K562 (cell line): ENCODE measurements around the gene CYSTM1. TPM values are rescaled to one million over a fixed set of nuclear protein-coding genes. Genes with fewer than 3 reads are reported as not detected.

Source experiments
- CREB3 ChIP-seq: fragments of 450-650 bp; conservative IDR thresholded peaks from 2 replicates; pipeline ENCODE4 v1.6.1; 2016; ENCODE audit warnings: missing genetic modification characterization, low read depth, mild to moderate bottlenecking, missing compliant biosample characterization, moderate library complexity
- CREB5 ChIP-seq: fragments of 250-450 bp; sonication (Bioruptor Pico); IDR thresholded peaks from 2 replicates; pipeline ENCODE4 v1.5.0; 2020; ENCODE audit warnings: mild to moderate bottlenecking
- EHMT2 ChIP-seq: fragments of 450-650 bp; IDR thresholded peaks from 2 replicates; pipeline ENCODE4 v1.6.1; 2018; ENCODE audit warnings: antibody characterized with exemption
- FOXO4 ChIP-seq: fragments of 450-650 bp; formaldehyde crosslinking; IDR thresholded peaks from 2 replicates; pipeline ENCODE4 v1.4.0; 2020; ENCODE audit warnings: mild to moderate bottlenecking, moderate library complexity
- GATAD2A ChIP-seq: fragments of 450-650 bp; IDR thresholded peaks from 2 replicates; pipeline ENCODE4 v1.6.1; 2017
- HNRNPLL ChIP-seq: fragments of 200-400 bp; formaldehyde crosslinking; IDR thresholded peaks from 2 replicates; pipeline ENCODE4 v1.6.1; 2017; ENCODE audit warnings: low read length, low read depth, mild to moderate bottlenecking; ENCODE audit not compliant: poor library complexity, severe bottlenecking
- KDM4B ChIP-seq, 2 experiments: fragments of 450-650 bp in 1 of 2; sonication (generic) in 1 of 2; IDR thresholded peaks; 2 replicates each; pipeline ENCODE4 v1.6.1; 2016 to 2017; ENCODE audit warnings: borderline replicate concordance in 2 of 2, antibody characterized with exemption in 1 of 2, low read depth in 1 of 2, mild to moderate bottlenecking in 1 of 2
- LEF1 ChIP-seq: fragments of 450-650 bp; IDR thresholded peaks from 2 replicates; pipeline ENCODE4 v1.6.1; 2016; ENCODE audit warnings: mild to moderate bottlenecking
- MAFK ChIP-seq: IDR thresholded peaks from 2 replicates; pipeline ENCODE4 v1.6.1; 2011; ENCODE audit warnings: low read length, improper control_type of control experiment
- MECOM ChIP-seq: fragments of 250-450 bp; sonication (Bioruptor Pico); IDR thresholded peaks from 2 replicates; pipeline ENCODE4 v1.8.0; 2022; ENCODE audit warnings: inconsistent platforms
- NEUROD1 ChIP-seq: fragments of 150-350 bp; IDR thresholded peaks from 2 replicates; pipeline ENCODE4 v1.6.1; 2014; ENCODE audit warnings: borderline replicate concordance, low read length, low read depth; ENCODE audit not compliant: partially characterized antibody
- PHB ChIP-seq: fragments of 250-450 bp; sonication (Bioruptor Pico); IDR thresholded peaks from 2 replicates; pipeline ENCODE4 v1.5.0; 2021
- POLR3A ChIP-seq: IDR thresholded peaks from 2 replicates; pipeline ENCODE4 v1.6.1; 2011; ENCODE audit warnings: borderline replicate concordance, mild to moderate bottlenecking, moderate library complexity; ENCODE audit not compliant: insufficient read length, insufficient read depth; ENCODE audit errors: extremely low read depth
- PTBP1 ChIP-seq: fragments of 200-400 bp; formaldehyde crosslinking; IDR thresholded peaks from 2 replicates; pipeline ENCODE4 v1.6.1; 2017; ENCODE audit warnings: low read depth, low read length
- RBM17 ChIP-seq: fragments of 200-400 bp; formaldehyde crosslinking; IDR thresholded peaks from 2 replicates; pipeline ENCODE4 v1.6.1; 2017; ENCODE audit warnings: low read depth, mild to moderate bottlenecking, low read length, borderline replicate concordance
- TCF7 ChIP-seq: sonication (generic); IDR thresholded peaks from 2 replicates; pipeline ENCODE4 v1.6.1; 2016; ENCODE audit warnings: antibody characterized with exemption, borderline replicate concordance
- ZNF121 ChIP-seq: sonication (generic); formaldehyde crosslinking; conservative IDR thresholded peaks from 2 replicates; pipeline ENCODE4 v1.8.0; 2022; ENCODE audit warnings: missing genetic modification reagents
- ZNF184 ChIP-seq: sonication (generic); formaldehyde crosslinking; IDR thresholded peaks from 2 replicates; pipeline ENCODE4 v1.5.0; 2020; ENCODE audit warnings: missing genetic modification reagents
- ZNF232 ChIP-seq: sonication (generic); formaldehyde crosslinking; IDR thresholded peaks from 2 replicates; pipeline ENCODE4 v1.8.0; 2022; ENCODE audit warnings: mild to moderate bottlenecking, missing genetic modification reagents
- ZNF444 ChIP-seq: fragments of 250-450 bp; sonication (Bioruptor Pico); IDR thresholded peaks from 2 replicates; pipeline ENCODE4 v1.4.0; 2020; ENCODE audit warnings: mild to moderate bottlenecking, moderate library complexity
- polyA plus RNA-seq, 8 experiments: library from polyadenylated mRNA; depleted of rRNA in 4 of 8; stranded (reverse) in 5 of 8; unstranded in 3 of 8; fragments of >200 nt; fragmentation: Nextera tagmentation in 2 of 8; fragmentation: Illumina TruSeq in 1 of 8; extraction: Ambion mirVana in 2 of 8; extraction: Trizol in 1 of 8; gene quantifications; 2 replicates each; pipeline versions ENCODE4 v1.2.1 to v1.2.3, GENCODE V29; 2011 to 2014; ENCODE audit warnings: inconsistent platforms in 1 of 8, missing spikeins in 1 of 8
- total RNA-seq, 7 experiments: library from RNA; depleted of rRNA in 6 of 7; stranded (reverse); fragments of >200 nt in 6 of 7; fragmentation: Illumina TruSeq in 2 of 7; extraction: Trizol in 2 of 7; gene quantifications; 2 replicates each; pipeline versions ENCODE4 v1.2.1 to v1.2.3, GENCODE V29; 2011 to 2021; ENCODE audit warnings: low replicate concordance in 1 of 7
- TF ChIP-seq, protein P1 (sequence below): sonication (generic); formaldehyde crosslinking; IDR thresholded peaks from 2 replicates; pipeline ENCODE4 v1.8.1; 2022; ENCODE audit warnings: missing genetic modification reagents
- TF ChIP-seq, protein P2 (sequence below), 2 experiments: fragments of 450-650 bp in 1 of 2; sonication (generic) in 1 of 2; formaldehyde crosslinking in 1 of 2; IDR thresholded peaks in 1 of 2; conservative IDR thresholded peaks in 1 of 2; 2 replicates each; pipeline versions ENCODE4 v1.6.1 to v1.8.1; 2016 to 2023; ENCODE audit warnings: mild to moderate bottlenecking in 2 of 2, moderate library complexity in 2 of 2, inconsistent platforms in 1 of 2, missing genetic modification reagents in 1 of 2

The CYSTM1 gene
- total and polyA plus RNA-seq, 9 of the 15 experiments (the other 6 are each of a cell fraction or from before 2014, with no cell fraction given), result 76.1 to 422 (median 108) TPM

DNA sequence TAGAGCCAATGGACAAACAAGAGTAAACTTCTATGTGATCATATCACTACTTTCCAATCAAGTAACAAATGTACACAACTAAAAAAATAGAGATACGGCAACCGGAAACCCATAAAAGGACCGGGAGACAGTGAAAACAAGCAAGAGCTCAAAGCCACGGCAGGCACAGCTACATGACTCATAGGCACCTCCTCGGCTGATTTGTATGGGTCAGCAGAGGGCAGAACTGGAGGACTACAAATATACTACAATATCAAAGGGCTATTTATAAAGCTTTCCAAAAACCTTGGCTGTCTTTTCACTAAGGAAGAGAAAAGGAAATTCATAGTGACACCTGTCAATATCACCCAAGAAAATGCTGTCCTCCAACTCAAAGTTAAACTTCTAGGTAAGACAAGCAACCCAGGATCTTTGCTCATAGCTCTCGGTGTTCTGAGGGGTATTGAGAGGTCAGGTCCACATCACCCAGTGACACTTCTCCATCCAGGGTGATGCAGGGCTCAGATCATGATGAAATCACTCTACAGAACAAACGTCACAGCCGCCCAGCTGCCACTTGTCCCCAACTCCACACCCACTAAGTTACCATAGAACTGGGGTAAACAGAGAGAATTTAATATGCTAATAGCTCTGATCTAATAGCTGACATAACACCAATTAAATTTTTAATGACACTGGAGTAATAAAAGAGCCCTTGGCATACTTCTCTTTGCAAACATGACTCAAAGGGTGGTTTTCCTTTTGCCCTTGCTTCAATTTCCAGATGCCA, 86.6 kb downstream of the CYSTM1 start (continued):
- no peak for TF ChIP-seq PTBP1
- peak; percentile 39 for TF ChIP-seq MAFK
- TF ChIP-seq RBM17, result no peak
- no peak for TF ChIP-seq GATAD2A
- TF ChIP-seq TCF7, result no peak
- TF ChIP-seq ZNF444 (CRISPR knock-in tag), result no peak
- TF ChIP-seq KDM4B (IDR thresholded peaks at IDR 0.05; ENCODE audit: borderline replicate concordance in 2 of 2, low read depth in 1 of 2), result no peak
- TF ChIP-seq MECOM (CRISPR knock-in tag), result no peak
- TF ChIP-seq CREB3 (tag), result no peak
- TF ChIP-seq NEUROD1, result no peak
- TF ChIP-seq, protein P1, sequence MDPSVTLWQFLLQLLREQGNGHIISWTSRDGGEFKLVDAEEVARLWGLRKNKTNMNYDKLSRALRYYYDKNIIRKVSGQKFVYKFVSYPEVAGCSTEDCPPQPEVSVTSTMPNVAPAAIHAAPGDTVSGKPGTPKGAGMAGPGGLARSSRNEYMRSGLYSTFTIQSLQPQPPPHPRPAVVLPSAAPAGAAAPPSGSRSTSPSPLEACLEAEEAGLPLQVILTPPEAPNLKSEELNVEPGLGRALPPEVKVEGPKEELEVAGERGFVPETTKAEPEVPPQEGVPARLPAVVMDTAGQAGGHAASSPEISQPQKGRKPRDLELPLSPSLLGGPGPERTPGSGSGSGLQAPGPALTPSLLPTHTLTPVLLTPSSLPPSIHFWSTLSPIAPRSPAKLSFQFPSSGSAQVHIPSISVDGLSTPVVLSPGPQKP, result peak; percentile 87; the same call in 1 of the 2 replicates
- no peak for TF ChIP-seq POLR3A
- TF ChIP-seq ZNF232 (CRISPR knock-in tag), result no peak
- TF ChIP-seq, protein P2, sequence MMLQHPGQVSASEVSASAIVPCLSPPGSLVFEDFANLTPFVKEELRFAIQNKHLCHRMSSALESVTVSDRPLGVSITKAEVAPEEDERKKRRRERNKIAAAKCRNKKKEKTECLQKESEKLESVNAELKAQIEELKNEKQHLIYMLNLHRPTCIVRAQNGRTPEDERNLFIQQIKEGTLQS (IDR thresholded peaks at IDR 0.05), result peak; percentile 92
- TF ChIP-seq, protein P2 (CRISPR knock-in tag; conservative IDR thresholded peaks at IDR 0.05), result peak; percentile 86; the same call in 1 of the 2 replicates
- TF ChIP-seq LEF1, result peak; percentile 61; the same call in 1 of the 2 replicates
- no peak for TF ChIP-seq EHMT2
- no peak for TF ChIP-seq PHB
- no peak for TF ChIP-seq CREB5
- TF ChIP-seq ZNF184 (CRISPR knock-in tag), result no peak
- TF ChIP-seq ZNF121 (CRISPR knock-in tag), result no peak
- no peak for TF ChIP-seq FOXO4 (CRISPR knock-in tag)
- TF ChIP-seq HNRNPLL, result no peak
